H1 (cell line): ENCODE results near the gene WASHC4. TPM values are rescaled to one million over a fixed set of nuclear protein-coding genes. Genes with fewer than 3 reads are reported as not detected.

ENCODE experiments used
- CTCF ChIA-PET: fragments of 300-600 bp; sonication (Branson Sonifier 250); formaldehyde crosslinking; loops from one replicate; lab custom pipeline; 2021; ENCODE audit not compliant: partially characterized antibody; lab: Charles Lee
- POLR2A ChIA-PET: fragments of 300-600 bp; sonication (Branson Sonifier 250); formaldehyde crosslinking; loops from one replicate; lab custom pipeline; 2021; ENCODE audit warnings: inconsistent platforms; ENCODE audit not compliant: partially characterized antibody; lab: Charles Lee
- DNase-seq, 2 experiments: peaks; one replicate each; pipeline versions ENCODE4 v3.0.0 to v3.0.0-alpha.2; 2010 to 2022; ENCODE audit warnings: low spot score in 2 of 2, low read depth in 1 of 2, mixed read lengths in 1 of 2
- FAIRE-seq: peaks from 2 replicates; lab custom pipeline; 2011; peaks lifted over from hg19 to GRCh38; lab: Jason Lieb, UNC
- H2AFZ ChIP-seq: 2 replicates; pipeline ENCODE4 v1.8.1; 2012; ENCODE audit warnings: low read length, inconsistent platforms
- H2AK5ac ChIP-seq: 2 replicates; pipeline ENCODE4 v1.6.1; 2013; ENCODE audit warnings: low read depth, low read length
- H2BK120ac ChIP-seq: replicated peaks from 2 replicates; pipeline ENCODE3; 2013; ENCODE audit warnings: low read depth, low read length, inconsistent platforms
- H2BK12ac ChIP-seq: 2 replicates; pipeline ENCODE4 v1.6.1; 2013; ENCODE audit warnings: low read depth, low read length
- H2BK15ac ChIP-seq: 2 replicates; pipeline ENCODE4 v1.6.1; 2013; ENCODE audit warnings: low read length
- H2BK20ac ChIP-seq: 2 replicates; pipeline ENCODE4 v1.6.1; 2013; ENCODE audit warnings: low read length
- H2BK5ac ChIP-seq: 2 replicates; pipeline ENCODE4 v1.6.1; 2013; ENCODE audit warnings: low read depth, low read length
- H3K14ac ChIP-seq: 2 replicates; pipeline ENCODE4 v1.6.1; 2013; ENCODE audit warnings: inconsistent platforms; ENCODE audit not compliant: insufficient read length
- H3K18ac ChIP-seq: 2 replicates; pipeline ENCODE4 v1.6.1; 2013; ENCODE audit warnings: low read length; ENCODE audit errors: extremely low read depth
- H3K23ac ChIP-seq: 2 replicates; pipeline ENCODE4 v1.6.1; 2013; ENCODE audit warnings: inconsistent platforms; ENCODE audit not compliant: insufficient read length
- H3K23me2 ChIP-seq: 2 replicates; pipeline ENCODE4 v1.6.1; 2013; ENCODE audit warnings: low read depth, low read length
- H3K27ac ChIP-seq: 2 replicates; pipeline ENCODE4 v1.6.1; 2011; ENCODE audit warnings: low read depth, low read length, inconsistent platforms
- H3K27me3 ChIP-seq, 4 experiments: replicated peaks in 1 of 4; 1 replicate in 1 of 4; 2 replicates in 3 of 4; pipeline versions ENCODE4 v1.6.1 to v1.8.1; 2011 to 2013; ENCODE audit warnings: low read length in 3 of 4, mild to moderate bottlenecking in 3 of 4, inconsistent platforms in 2 of 4, mixed read lengths in 2 of 4, moderate library complexity in 1 of 4; ENCODE audit not compliant: control insufficient read depth in 3 of 4, insufficient read depth in 3 of 4; ENCODE audit errors: extremely low read depth in 1 of 4
- H3K36me3 ChIP-seq, 4 experiments: 2 replicates each; pipeline versions ENCODE4 v1.6.1 to v1.8.1; 2011 to 2013; ENCODE audit warnings: mild to moderate bottlenecking in 4 of 4, low read length in 3 of 4, moderate library complexity in 2 of 4, control low read depth in 1 of 4, inconsistent platforms in 1 of 4; ENCODE audit not compliant: insufficient read depth in 4 of 4, control insufficient read depth in 2 of 4
- H3K4ac ChIP-seq: replicated peaks from 2 replicates; pipeline ENCODE3; 2013; ENCODE audit warnings: low read length, low read depth, mixed read lengths, inconsistent platforms; ENCODE audit not compliant: insufficient read length
- H3K4me1 ChIP-seq, 4 experiments: replicated peaks in 1 of 4; 1 replicate in 1 of 4; 2 replicates in 3 of 4; pipeline versions ENCODE4 v1.6.1 to v1.8.1; 2011 to 2013; ENCODE audit warnings: low read length in 3 of 4, inconsistent platforms in 2 of 4, mixed read lengths in 1 of 4; ENCODE audit not compliant: insufficient read depth in 4 of 4, control insufficient read depth in 3 of 4
- H3K4me2 ChIP-seq, 2 experiments: 2 replicates each; pipeline versions ENCODE4 v1.6.1 to v1.8.1; 2011 to 2013; ENCODE audit warnings: low read depth in 2 of 2, low read length in 2 of 2, control low read depth in 1 of 2, inconsistent platforms in 1 of 2, mild to moderate bottlenecking in 1 of 2; ENCODE audit not compliant: insufficient read depth in 1 of 2
- H3K4me3 ChIP-seq, 4 experiments: fragments of 200-600, 300-600 bp in 1 of 4; sonication (generic), shearing (Covaris generic), sonication (Bioruptor Twin) in 1 of 4; 2 replicates each; pipeline versions ENCODE4 v1.5.1 to v1.8.1; 2011 to 2016; ENCODE audit warnings: low read length in 4 of 4, low read depth in 3 of 4, control low read depth in 2 of 4, inconsistent platforms in 2 of 4, mild to moderate bottlenecking in 2 of 4, mixed read lengths in 1 of 4, moderate library complexity in 1 of 4; ENCODE audit not compliant: insufficient read depth in 2 of 4; ENCODE audit errors: extremely low read depth in 1 of 4
- H3K56ac ChIP-seq: replicated peaks from 2 replicates; pipeline ENCODE3; 2013; ENCODE audit warnings: low read depth, mild to moderate bottlenecking, mixed read lengths, low read length, inconsistent platforms; ENCODE audit not compliant: insufficient read length
- H3K79me1 ChIP-seq: 2 replicates; pipeline ENCODE4 v1.6.1; 2013; ENCODE audit warnings: low read depth, low read length, control low read depth
- H3K79me2 ChIP-seq, 2 experiments: 2 replicates each; pipeline versions ENCODE4 v1.6.1 to v1.8.1; 2012 to 2013; ENCODE audit warnings: low read length in 2 of 2, mild to moderate bottlenecking in 2 of 2, inconsistent platforms in 1 of 2; ENCODE audit not compliant: insufficient read depth in 2 of 2, control insufficient read depth in 1 of 2
- H3K9ac ChIP-seq, 4 experiments: replicated peaks in 1 of 4; 1 replicate in 1 of 4; 2 replicates in 3 of 4; pipeline versions ENCODE4 v1.6.1 to v1.8.1; 2011 to 2013; ENCODE audit warnings: low read depth in 3 of 4, low read length in 3 of 4, control low read depth in 2 of 4, mild to moderate bottlenecking in 2 of 4, moderate library complexity in 2 of 4, inconsistent platforms in 1 of 4; ENCODE audit errors: extremely low read depth in 1 of 4
- H3K9me3 ChIP-seq, 2 experiments: 2 replicates each; pipeline versions ENCODE4 v1.6.1 to v1.8.1; 2012 to 2013; ENCODE audit warnings: mild to moderate bottlenecking in 2 of 2, moderate library complexity in 2 of 2, control low read depth in 1 of 2, inconsistent platforms in 1 of 2, low read depth in 1 of 2, low read length in 1 of 2, mixed read lengths in 1 of 2; ENCODE audit not compliant: insufficient read depth in 2 of 2
- H4K20me1 ChIP-seq, 2 experiments: replicated peaks in 1 of 2; 2 replicates each; pipeline versions ENCODE3 to v1.8.1; 2011 to 2013; ENCODE audit warnings: inconsistent platforms in 2 of 2, low read length in 2 of 2, mild to moderate bottlenecking in 1 of 2; ENCODE audit not compliant: insufficient read depth in 2 of 2, control insufficient read depth in 1 of 2
- H4K5ac ChIP-seq: 2 replicates; pipeline ENCODE4 v1.6.1; 2013; ENCODE audit warnings: low read length, low read depth, mixed read lengths, inconsistent platforms; ENCODE audit not compliant: insufficient read length
- H4K8ac ChIP-seq: 2 replicates; pipeline ENCODE4 v1.8.0; 2013; ENCODE audit warnings: mild to moderate bottlenecking, moderate library complexity, low read length, inconsistent platforms; ENCODE audit not compliant: insufficient read depth; ENCODE audit errors: extremely low read depth
- H4K91ac ChIP-seq: replicated peaks from 2 replicates; pipeline ENCODE3; 2013; ENCODE audit warnings: low read length, mixed read lengths, inconsistent platforms; ENCODE audit not compliant: insufficient read length
- CBX8 ChIP-seq: fragments of 300-800, 300-1000 bp; sonication (generic); IDR thresholded peaks from 2 replicates; pipeline ENCODE4 v1.7.1; 2016; ENCODE audit warnings: low read depth, low read length, borderline replicate concordance
- CEBPB ChIP-seq: IDR thresholded peaks from 2 replicates; pipeline ENCODE4 v1.6.1; 2012; ENCODE audit warnings: low read depth, low read length
- EZH2 ChIP-seq: fragments of 200-600 bp; sonication (generic); IDR thresholded peaks from 2 replicates; pipeline ENCODE4 v1.7.1; 2012; ENCODE audit warnings: low read depth, mild to moderate bottlenecking, moderate library complexity, low read length, inconsistent platforms; ENCODE audit not compliant: severe bottlenecking
- GABPA ChIP-seq: IDR thresholded peaks from 2 replicates; pipeline ENCODE4 v1.6.1; 2011; ENCODE audit warnings: mild to moderate bottlenecking, low read length, moderate library complexity, borderline replicate concordance; ENCODE audit not compliant: insufficient read depth
- JUN ChIP-seq: IDR thresholded peaks from 2 replicates; pipeline ENCODE4 v1.6.1; 2011; ENCODE audit warnings: low read depth, mild to moderate bottlenecking, improper control_type of control experiment, low read length
- RAD21 ChIP-seq, 2 experiments: IDR thresholded peaks in 1 of 2; conservative IDR thresholded peaks in 1 of 2; 2 replicates each; pipeline ENCODE4 v1.6.1; 2011; ENCODE audit warnings: low read depth in 2 of 2, low read length in 2 of 2, improper control_type of control experiment in 1 of 2, inconsistent platforms in 1 of 2, mild to moderate bottlenecking in 1 of 2, moderate library complexity in 1 of 2
- TAF1 ChIP-seq: IDR thresholded peaks from 2 replicates; pipeline ENCODE4 v1.6.1; 2011; ENCODE audit warnings: mild to moderate bottlenecking, low read depth, low read length
- WGBS, 2 experiments: shearing (Covaris generic) in 1 of 2; methylation state at CpG; one replicate each; pipeline versions ENCODE4 v1.1.6 to v1.1.7; 2013 to 2015; ENCODE audit warnings: low lambda C conversion rate in 2 of 2, mixed read lengths in 2 of 2, inconsistent platforms in 1 of 2, low coverage in 1 of 2, missing lambda C conversion rate in 1 of 2; ENCODE audit not compliant: insufficient replicate concordance in 2 of 2, insufficient coverage in 1 of 2, insufficient read length in 1 of 2; ENCODE audit errors: extremely low coverage in 1 of 2, missing lambda C conversion rate in 1 of 2; 5-methylcytosine and 5-hydroxymethylcytosine counted together
- polyA plus RNA-seq, 7 experiments: library from polyadenylated mRNA; depleted of rRNA in 3 of 7; stranded (reverse) in 5 of 7; unstranded in 2 of 7; fragments of >200 nt in 5 of 7; fragments of 200-250 nt in 2 of 7; gene quantifications; 1 replicate in 5 of 7; 2 replicates in 1 of 7; 4 replicates in 1 of 7; pipeline versions ENCODE4 v1.2.1 to v1.2.3, GENCODE V29; 2011 to 2013; ENCODE audit warnings: missing spikeins in 2 of 7, mixed read lengths in 2 of 7
- total RNA-seq: library from RNA; stranded (reverse); fragmentation: NEBNext Ultra II Directional; extraction: Animal tissue kit (Norgen Biotek cat#: 25700); gene quantifications from 2 replicates; pipeline ENCODE4 v1.2.1, GENCODE V29; 2021
- TF ChIP-seq, protein P1 (sequence below), 3 experiments: IDR thresholded peaks; 1 replicate in 2 of 3; 2 replicates in 1 of 3; pipeline versions ENCODE4 v1.5.1 to v1.6.1; 2011; ENCODE audit warnings: low read length in 3 of 3, mild to moderate bottlenecking in 3 of 3, inconsistent platforms in 2 of 3, low read depth in 1 of 3, moderate library complexity in 1 of 3; ENCODE audit not compliant: insufficient read depth in 1 of 3; ENCODE audit errors: control extremely low read depth in 1 of 3

The WASHC4 gene
- total and polyA plus RNA-seq, 2 of the 8 experiments (the other 6 are each of a cell fraction or from before 2014, with no cell fraction given) = 13.0 to 38.5 TPM

DNA sequence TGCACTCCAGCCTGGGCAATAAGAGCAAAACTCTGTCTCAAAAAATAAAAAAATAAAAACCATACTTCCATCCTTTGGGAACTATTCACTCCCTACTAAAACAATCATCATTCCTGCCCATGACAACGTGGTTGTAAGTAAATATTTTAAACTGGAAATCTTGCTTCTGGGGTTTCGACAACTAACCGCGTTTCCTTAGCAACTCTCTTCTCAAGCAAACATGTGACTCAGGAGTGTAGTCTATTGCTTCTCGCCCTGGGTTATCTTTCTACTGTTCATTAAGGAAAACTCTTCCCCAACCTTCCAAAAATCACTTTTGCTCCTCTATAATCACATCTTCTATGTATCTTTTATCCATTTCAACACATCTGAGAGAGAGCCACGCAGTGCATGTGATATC lies 106.6 kb downstream of the WASHC4 start:
- Histone ChIP-seq H2BK5ac (no peak overlapping the region), H3K14ac (no peak overlapping the region), H3K79me2 (no peaks in the 10 kb centered on the region), H4K91ac (no peak overlapping the region), H3K27me3 (no peaks in the 10 kb centered on the region), H2BK15ac (no peak overlapping the region), H3K18ac (no peak overlapping the region), H3K9me3 (no peaks in the 10 kb centered on the region), H3K56ac (no peak overlapping the region), H3K4me1 (no peaks in the 10 kb centered on the region), H2BK12ac (no peak overlapping the region), H3K79me1 (no peaks in the 10 kb centered on the region), H3K4ac (no peak overlapping the region), H4K8ac (no peak overlapping the region), H3K23ac (no peak overlapping the region), H4K20me1 (no peaks in the 10 kb centered on the region), H3K27ac (no peak overlapping the region), H2AFZ (no peak overlapping the region), H2BK120ac (no peak overlapping the region), H3K36me3 (peaks cover 0 to 11% (median 0%) of the 10 kb centered on the region in 4 experiments; a peak in 4 of 8 replicates), H3K4me3 (no peak overlapping the region), H4K5ac (no peak overlapping the region), H2BK20ac (no peak overlapping the region), H3K23me2 (no peaks in the 10 kb centered on the region), H2AK5ac (no peak overlapping the region), H3K4me2 (no peak overlapping the region), H3K9ac (no peak overlapping the region)
- 96% methylated on average over 6 of the region's 6 CpGs; no CpG with 5 or more reads in 1 of the 2 experiments for WGBS, 2 experiments
- TF ChIP-seq TAF1 (no peak), JUN (no peak), CBX8 (no peak), CEBPB (no peak), RAD21 (IDR thresholded peaks at IDR 0.05 in 1 of 2, conservative IDR thresholded peaks at IDR 0.05 in 1 of 2; ENCODE audit: low read depth in 2 of 2, low read length in 2 of 2) (no peak), EZH2 (no peak), GABPA (no peak)
- TF ChIP-seq, protein P1, sequence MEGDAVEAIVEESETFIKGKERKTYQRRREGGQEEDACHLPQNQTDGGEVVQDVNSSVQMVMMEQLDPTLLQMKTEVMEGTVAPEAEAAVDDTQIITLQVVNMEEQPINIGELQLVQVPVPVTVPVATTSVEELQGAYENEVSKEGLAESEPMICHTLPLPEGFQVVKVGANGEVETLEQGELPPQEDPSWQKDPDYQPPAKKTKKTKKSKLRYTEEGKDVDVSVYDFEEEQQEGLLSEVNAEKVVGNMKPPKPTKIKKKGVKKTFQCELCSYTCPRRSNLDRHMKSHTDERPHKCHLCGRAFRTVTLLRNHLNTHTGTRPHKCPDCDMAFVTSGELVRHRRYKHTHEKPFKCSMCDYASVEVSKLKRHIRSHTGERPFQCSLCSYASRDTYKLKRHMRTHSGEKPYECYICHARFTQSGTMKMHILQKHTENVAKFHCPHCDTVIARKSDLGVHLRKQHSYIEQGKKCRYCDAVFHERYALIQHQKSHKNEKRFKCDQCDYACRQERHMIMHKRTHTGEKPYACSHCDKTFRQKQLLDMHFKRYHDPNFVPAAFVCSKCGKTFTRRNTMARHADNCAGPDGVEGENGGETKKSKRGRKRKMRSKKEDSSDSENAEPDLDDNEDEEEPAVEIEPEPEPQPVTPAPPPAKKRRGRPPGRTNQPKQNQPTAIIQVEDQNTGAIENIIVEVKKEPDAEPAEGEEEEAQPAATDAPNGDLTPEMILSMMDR (IDR thresholded peaks at IDR 0.05; ENCODE audit: control extremely low read depth in 1 of 3, insufficient read depth in 1 of 3, low read depth in 1 of 3, low read length in 3 of 3) = no peak
- no peak for DNase-seq
- FAIRE-seq = no peak
- ChIA-PET CTCF (interaction anchor here (1.1 kb wide), 1 partner anchor 171 kb away, joined by 3 read pairs; no protein-coding TSS in a partner anchor), POLR2A (no interaction called here)
